Activated B cell treated with CpG ODN at 0.5 μM for 24 hours (primary cell): ENCODE results near the gene SNX9. TPM values are rescaled to one million over a fixed set of nuclear protein-coding genes. Genes with fewer than 3 reads are reported as not detected.

Experiments
- ATAC-seq: fragments of 200-7000 bp; cut with Tn5 transposase; one replicate; pipeline ENCODE4 v1.10.0; 2021; ENCODE audit warnings: low read depth, mild to moderate bottlenecking, moderate library complexity
- CTCF ChIA-PET: fragments of 350-600 bp; sonication (Branson Sonifier 250); formaldehyde crosslinking; loops from one replicate; lab custom pipeline; 2021; ENCODE audit warnings: antibody characterized with exemption; lab: Charles Lee
- POLR2A ChIA-PET: fragments of 350-600 bp; sonication (Branson Sonifier 250); formaldehyde crosslinking; loops from one replicate; lab custom pipeline; 2021; ENCODE audit warnings: antibody characterized with exemption; lab: Charles Lee
- DNase-seq: peaks from one replicate; pipeline ENCODE4 v3.0.0; 2022
- H3K27ac Mint-ChIP-seq: one replicate; pipeline ENCODE4 v1.8.0; 2020; ENCODE audit warnings: mixed read lengths
- H3K27me3 Mint-ChIP-seq: one replicate; pipeline ENCODE4 v1.8.0; 2021; ENCODE audit warnings: mixed read lengths
- H3K36me3 Mint-ChIP-seq: one replicate; pipeline ENCODE4 v1.8.0; 2021; ENCODE audit warnings: low read depth, mixed read lengths
- H3K4me1 Mint-ChIP-seq: one replicate; pipeline ENCODE4 v1.8.0; 2021; ENCODE audit warnings: mixed read lengths
- H3K4me3 Mint-ChIP-seq: one replicate; pipeline ENCODE4 v1.8.0; 2020; ENCODE audit warnings: mild to moderate bottlenecking, mixed read lengths
- H3K9me3 Mint-ChIP-seq: one replicate; pipeline ENCODE4 v1.8.0; 2020; ENCODE audit warnings: mixed read lengths
- intact Hi-C: fragments of 100-400 bp; cut with micrococcal nuclease; formaldehyde crosslinking; loops from one replicate; pipeline ENCODE4 v1.15.1; 2024
- total RNA-seq: library from RNA; stranded (reverse); gene quantifications from 2 replicates; pipeline ENCODE4 v1.2.3, GENCODE V29; 2022
- TF ChIP-seq, protein P1 (sequence below): fragments of 200-600 bp; IDR thresholded peaks from one replicate; pipeline ENCODE4 v1.8.0; 2022; ENCODE audit warnings: antibody characterized with exemption, mild to moderate bottlenecking

The SNX9 gene
- total RNA-seq, 1 donor from 2014 or later: 40.0 TPM

- TF ChIP-seq, protein P1, sequence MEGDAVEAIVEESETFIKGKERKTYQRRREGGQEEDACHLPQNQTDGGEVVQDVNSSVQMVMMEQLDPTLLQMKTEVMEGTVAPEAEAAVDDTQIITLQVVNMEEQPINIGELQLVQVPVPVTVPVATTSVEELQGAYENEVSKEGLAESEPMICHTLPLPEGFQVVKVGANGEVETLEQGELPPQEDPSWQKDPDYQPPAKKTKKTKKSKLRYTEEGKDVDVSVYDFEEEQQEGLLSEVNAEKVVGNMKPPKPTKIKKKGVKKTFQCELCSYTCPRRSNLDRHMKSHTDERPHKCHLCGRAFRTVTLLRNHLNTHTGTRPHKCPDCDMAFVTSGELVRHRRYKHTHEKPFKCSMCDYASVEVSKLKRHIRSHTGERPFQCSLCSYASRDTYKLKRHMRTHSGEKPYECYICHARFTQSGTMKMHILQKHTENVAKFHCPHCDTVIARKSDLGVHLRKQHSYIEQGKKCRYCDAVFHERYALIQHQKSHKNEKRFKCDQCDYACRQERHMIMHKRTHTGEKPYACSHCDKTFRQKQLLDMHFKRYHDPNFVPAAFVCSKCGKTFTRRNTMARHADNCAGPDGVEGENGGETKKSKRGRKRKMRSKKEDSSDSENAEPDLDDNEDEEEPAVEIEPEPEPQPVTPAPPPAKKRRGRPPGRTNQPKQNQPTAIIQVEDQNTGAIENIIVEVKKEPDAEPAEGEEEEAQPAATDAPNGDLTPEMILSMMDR: no peak
Measured at GRCh38 chr6:157879034-157879872, 56.2 kb downstream of the SNX9 start.

GRCh38 chr6:157879873-157880254, 56.8 kb downstream of the SNX9 start:
- ChIA-PET POLR2A (no interaction called here), CTCF (interaction anchor here (0.6 to 9.8 kb wide), 2 partner anchors 11 to 119 kb away, joined by 5 to 250 read pairs; no protein-coding TSS in a partner anchor)
- TF ChIP-seq, protein P1: no peak
- H3K36me3 Mint-ChIP-seq: peaks cover 86% of the 10 kb centered on the region
- ATAC-seq (no peak), DNase-seq (no peak)
- intact Hi-C loops: no loop called here
- peaks cover 35% of the 10 kb centered on the region for H3K4me1 Mint-ChIP-seq
- H3K27me3 Mint-ChIP-seq: no peaks in the 10 kb centered on the region
- no peak overlapping the region for H3K27ac Mint-ChIP-seq
- no peaks in the 10 kb centered on the region for H3K9me3 Mint-ChIP-seq
- no peak overlapping the region for H3K4me3 Mint-ChIP-seq

More at GRCh38 chr6:157879034-157879872, 56.2 kb downstream of the SNX9 start:
- Mint-ChIP-seq H3K27ac (no peak overlapping the region), H3K4me1 (peaks cover 30% of the 10 kb centered on the region), H3K27me3 (no peaks in the 10 kb centered on the region), H3K4me3 (no peak overlapping the region), H3K36me3 (peaks cover 89% of the 10 kb centered on the region), H3K9me3 (no peaks in the 10 kb centered on the region)
- ATAC-seq (no peak), DNase-seq (no peak)
- ChIA-PET CTCF (interaction anchor here (0.6 to 9.8 kb wide), 3 partner anchors 12 to 193 kb away, joined by 3 to 250 read pairs (median 5); no protein-coding TSS in a partner anchor), POLR2A (no interaction called here)
- intact Hi-C loops: no loop called here

DNA sequence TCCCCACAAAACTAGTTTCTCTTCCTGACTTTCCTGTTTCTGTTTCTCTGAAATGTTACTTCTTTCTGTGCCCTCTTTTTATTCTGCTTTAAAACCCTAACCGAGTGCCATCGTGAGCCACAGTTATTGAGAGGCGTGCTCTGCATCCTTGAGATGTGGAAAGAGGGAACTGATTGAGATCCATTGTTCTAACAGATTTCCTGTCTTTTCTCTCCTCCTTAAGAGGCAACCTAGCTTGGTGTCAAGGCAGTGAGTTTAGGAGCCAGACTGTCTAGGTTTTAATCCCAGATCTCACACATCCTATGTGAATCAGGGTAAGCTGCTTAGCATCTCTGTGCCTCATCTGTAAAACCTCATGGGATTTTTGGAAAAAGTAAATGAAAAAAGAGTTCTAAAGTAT, 57.5 kb downstream of the SNX9 start:
- Mint-ChIP-seq H3K36me3 (peaks cover 86% of the 10 kb centered on the region), H3K9me3 (no peaks in the 10 kb centered on the region), H3K4me3 (no peak overlapping the region), H3K27me3 (no peaks in the 10 kb centered on the region), H3K4me1 (peaks cover 38% of the 10 kb centered on the region), H3K27ac (no peak overlapping the region)
- ATAC-seq (no peak), DNase-seq (no peak)
- ChIA-PET POLR2A (interaction anchor here (0.6 kb wide), 1 partner anchor 560 kb away, joined by 3 read pairs; no protein-coding TSS in a partner anchor), CTCF (interaction anchor here (9.8 kb wide), 1 partner anchor 120 kb away, joined by 250 read pairs; no protein-coding TSS in a partner anchor)
- TF ChIP-seq, protein P1: no peak
- intact Hi-C loops: no loop called here

DNA sequence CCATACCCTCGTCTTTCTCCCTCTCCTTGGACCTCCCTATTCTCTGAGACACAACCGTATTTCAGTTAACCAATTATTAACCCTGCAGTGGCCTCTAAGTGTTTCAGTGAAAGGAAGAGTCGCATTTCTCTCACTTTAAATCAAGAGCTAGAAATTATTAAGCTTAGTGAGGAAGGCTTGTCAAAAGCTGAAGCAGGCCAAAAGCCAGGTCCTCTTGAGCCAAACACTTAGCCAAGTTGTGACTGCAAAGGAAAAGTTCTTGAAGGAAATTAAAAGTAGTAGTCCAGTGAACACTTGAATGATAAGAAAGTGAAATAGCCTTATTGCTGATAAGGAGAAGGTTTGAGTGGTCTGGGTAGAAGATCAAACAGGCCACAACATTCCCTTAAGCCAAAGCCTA, 58.3 kb downstream of the SNX9 start:
- intact Hi-C loops: no loop called here
- no peak for DNase-seq
- ChIA-PET POLR2A (interaction anchor here (0.6 kb wide), 1 partner anchor 559 kb away, joined by 3 read pairs; no protein-coding TSS in a partner anchor), CTCF (interaction anchor here (1.2 to 9.8 kb wide), 2 partner anchors 9 to 121 kb away, joined by 4 to 250 read pairs; no protein-coding TSS in a partner anchor)
- TF ChIP-seq, protein P1: no peak
- Mint-ChIP-seq H3K27me3 (no peaks in the 10 kb centered on the region), H3K9me3 (no peaks in the 10 kb centered on the region), H3K4me3 (no peak overlapping the region), H3K4me1 (peaks cover 45% of the 10 kb centered on the region), H3K36me3 (peaks cover 90% of the 10 kb centered on the region), H3K27ac (no peak overlapping the region)
- ATAC-seq: no peak

- H3K9me3 Mint-ChIP-seq: no peaks in the 10 kb centered on the region
- no peak overlapping the region for H3K4me3 Mint-ChIP-seq
- TF ChIP-seq, protein P1: no peak
- ChIA-PET CTCF (interaction anchor here (1.5 to 2.3 kb wide), 3 partner anchors 11 to 188 kb away, joined by 3 to 12 read pairs (median 10); no protein-coding TSS in a partner anchor), POLR2A (interaction anchor here (1.1 to 2.3 kb wide), 3 partner anchors 124 to 562 kb away, joined by 3 to 10 read pairs (median 3); no protein-coding TSS in a partner anchor)
- ATAC-seq (no peak), DNase-seq (no peak)
- peaks cover 42% of the 10 kb centered on the region for H3K4me1 Mint-ChIP-seq
- H3K27ac Mint-ChIP-seq: peak overlapping the region; percentile 4
- no peaks in the 10 kb centered on the region for H3K27me3 Mint-ChIP-seq
- H3K36me3 Mint-ChIP-seq: peaks cover 88% of the 10 kb centered on the region
- intact Hi-C loops: loop anchor here (2.0 to 5.0 kb wide), 2 partner anchors 98 to 188 kb away; partner anchors contain the start of gene SYNJ2
Measured at GRCh38 chr6:157884756-157885155, 61.7 kb downstream of the SNX9 start.
